ENCODE results near the gene CDK10.

DNA sequence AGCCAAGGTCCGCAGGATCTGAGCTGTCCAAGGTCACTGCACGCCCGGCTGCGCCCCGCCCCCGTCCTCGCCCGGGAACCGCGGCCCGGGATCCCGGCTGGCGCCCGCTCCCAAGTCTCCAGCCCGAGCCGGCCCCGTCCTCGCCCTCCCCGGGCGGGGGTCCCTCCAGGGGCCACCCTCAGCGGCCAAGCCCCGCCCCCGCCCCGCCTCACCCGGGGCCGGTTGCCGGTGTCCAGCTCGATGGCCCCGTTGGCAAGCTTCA, 34.0 kb downstream of the CDK10 start:
- TF ChIP-seq, protein P1, sequence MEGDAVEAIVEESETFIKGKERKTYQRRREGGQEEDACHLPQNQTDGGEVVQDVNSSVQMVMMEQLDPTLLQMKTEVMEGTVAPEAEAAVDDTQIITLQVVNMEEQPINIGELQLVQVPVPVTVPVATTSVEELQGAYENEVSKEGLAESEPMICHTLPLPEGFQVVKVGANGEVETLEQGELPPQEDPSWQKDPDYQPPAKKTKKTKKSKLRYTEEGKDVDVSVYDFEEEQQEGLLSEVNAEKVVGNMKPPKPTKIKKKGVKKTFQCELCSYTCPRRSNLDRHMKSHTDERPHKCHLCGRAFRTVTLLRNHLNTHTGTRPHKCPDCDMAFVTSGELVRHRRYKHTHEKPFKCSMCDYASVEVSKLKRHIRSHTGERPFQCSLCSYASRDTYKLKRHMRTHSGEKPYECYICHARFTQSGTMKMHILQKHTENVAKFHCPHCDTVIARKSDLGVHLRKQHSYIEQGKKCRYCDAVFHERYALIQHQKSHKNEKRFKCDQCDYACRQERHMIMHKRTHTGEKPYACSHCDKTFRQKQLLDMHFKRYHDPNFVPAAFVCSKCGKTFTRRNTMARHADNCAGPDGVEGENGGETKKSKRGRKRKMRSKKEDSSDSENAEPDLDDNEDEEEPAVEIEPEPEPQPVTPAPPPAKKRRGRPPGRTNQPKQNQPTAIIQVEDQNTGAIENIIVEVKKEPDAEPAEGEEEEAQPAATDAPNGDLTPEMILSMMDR (IDR thresholded peaks at IDR 0.05; ENCODE audit: insufficient read depth, low read depth, low read length): no peak
- TF ChIP-seq EZH2 (IDR thresholded peaks at IDR 0.05; ENCODE audit: insufficient read depth, low read length): no peak
